Heart left ventricle (tissue), 13 donors: Measurements from ENCODE around the gene PDCD1LG2.

ENCODE experiments used
- CTCF ChIP-seq, 12 donors: fragments of 200-600 bp; sonication (generic) in 4 of 12; IDR thresholded peaks; one replicate each; pipeline versions ENCODE4 v1.5.0 to v1.8.0; 2018 to 2022; ENCODE audit warnings: antibody characterized with exemption in 12 of 12, mild to moderate bottlenecking in 5 of 12
- POLR2A ChIP-seq, 2 donors: fragments of 450-650 bp; IDR thresholded peaks; one replicate each; pipeline ENCODE4 v1.6.1; 2017; ENCODE audit warnings: antibody characterized with exemption in 2 of 2, mild to moderate bottlenecking in 2 of 2, moderate library complexity in 2 of 2
- donor health status: ischemic (EF 13 %, LVEDD 7.1; RV severe dilation, severe dysfunction).
- donor health status: DM: no; HTN: yes; CAD: no.
- donor health status: DM: no; HTN: no; CAD: no.
- donor health status: ischemic (EF 25% LVEDD 6.9; RV normal size, moderate dysfunction).
- donor health status: ischemic (EF 25% LVEDD 5.7; RV mildly dilated, moderate dysfunction).
- donor health status: ischemic (EF 35%, LVEDD 5.7; RV mildly dilated, moderate dysfunction).
- donor health status: nonischemic (EF 11% LVEDD 7.7; RV severe dilation, severe dysfunction).
- donor health status: DM: yes; HTN: yes; CAD: no.
- donor health status: PGD.
- donor health status: ischemic (EF 29% LVEDD 5.4; RV normal size, mild dysfunction).
- donor health status: nonischemic (EF 23%, LVEDD 6.1; RV moderate dilation, normal function).

- no peak for TF ChIP-seq POLR2A (IDR thresholded peaks at IDR 0.05)
- TF ChIP-seq CTCF (IDR thresholded peaks at IDR 0.05): no peak
Measured at GRCh38 chr9:5509573-5509972, 758 bp upstream of the PDCD1LG2 start.
